Measurements from ENCODE around the gene HEPN1. TPM values are rescaled to one million over a fixed set of nuclear protein-coding genes. Genes with fewer than 3 reads are reported as not detected.

Gene HEPN1
- not detected for polyA plus RNA-seq
- long read RNA-seq, donor 1, result 0 reads
- long read RNA-seq, donor 2, result 0 reads
- long read RNA-seq, donor 3, result 0 reads
- long read RNA-seq, donor 4, result 0 reads
- long read RNA-seq, donor 5, result 0 reads
- long read RNA-seq, donor 6, result 0 reads
- long read RNA-seq, donor 7, result 0 reads
- long read RNA-seq, donor 8, result 0 reads
- long read RNA-seq, donor 9, result 0 reads
- long read RNA-seq, donor 10, partial matches to known transcripts, result 0 of 1 reads
- long read RNA-seq, donor 10, other reads (novel, unspliced or antisense), result 0 of 1 reads
- long read RNA-seq, donor 11, result 0 reads

GRCh38 chr11:124918950-124919349, at the start of gene HEPN1:
Gene HEPN1 (plus strand): TSS chr11:124919250.
- no peak for DNase-seq
- peaks cover 4% of the 10 kb centered on the region for H3K4me1 ChIP-seq (ENCODE audit: control insufficient read depth, insufficient read depth, low read length)
- WGBS (ENCODE audit: insufficient coverage, low lambda C conversion rate), result 73% methylated on average over 3 of the region's 3 CpGs
- no peak within 1 kb of the TSS for H3K4me3 ChIP-seq (ENCODE audit: low read length)
- H3K27ac ChIP-seq (ENCODE audit: low read length), result no peak within 1 kb of the TSS
- H3K27me3 ChIP-seq (ENCODE audit: control insufficient read depth, insufficient read depth, low read length), result peaks cover 50% of the 10 kb centered on the region
- H3K9me3 ChIP-seq (ENCODE audit: control insufficient read depth, low read depth, low read length), result peaks cover 3% of the 10 kb centered on the region
- H3K36me3 ChIP-seq (ENCODE audit: control insufficient read depth, insufficient read depth, low read length), result no peaks in the 10 kb centered on the region

- no CpG with 5 or more reads among the region's 16 CpGs for WGBS (ENCODE audit: insufficient coverage, low lambda C conversion rate)
- H3K36me3 ChIP-seq (ENCODE audit: control insufficient read depth, insufficient read depth, low read length), result no peaks in the 10 kb centered on the region
- no peak for DNase-seq
- no peaks in the 10 kb centered on the region for H3K9me3 ChIP-seq (ENCODE audit: control insufficient read depth, low read depth, low read length)
- H3K4me3 ChIP-seq (ENCODE audit: low read length), result no peak overlapping the region
- H3K27me3 ChIP-seq (ENCODE audit: control insufficient read depth, insufficient read depth, low read length), result peaks cover 100% of the 10 kb centered on the region
- H3K4me1 ChIP-seq (ENCODE audit: control insufficient read depth, insufficient read depth, low read length), result no peaks in the 10 kb centered on the region
- H3K27ac ChIP-seq (ENCODE audit: low read length), result no peak overlapping the region
These were observed 49.7 kb upstream of the HEPN1 start for GRCh38 chr11:124869331-124869730.

DNA sequence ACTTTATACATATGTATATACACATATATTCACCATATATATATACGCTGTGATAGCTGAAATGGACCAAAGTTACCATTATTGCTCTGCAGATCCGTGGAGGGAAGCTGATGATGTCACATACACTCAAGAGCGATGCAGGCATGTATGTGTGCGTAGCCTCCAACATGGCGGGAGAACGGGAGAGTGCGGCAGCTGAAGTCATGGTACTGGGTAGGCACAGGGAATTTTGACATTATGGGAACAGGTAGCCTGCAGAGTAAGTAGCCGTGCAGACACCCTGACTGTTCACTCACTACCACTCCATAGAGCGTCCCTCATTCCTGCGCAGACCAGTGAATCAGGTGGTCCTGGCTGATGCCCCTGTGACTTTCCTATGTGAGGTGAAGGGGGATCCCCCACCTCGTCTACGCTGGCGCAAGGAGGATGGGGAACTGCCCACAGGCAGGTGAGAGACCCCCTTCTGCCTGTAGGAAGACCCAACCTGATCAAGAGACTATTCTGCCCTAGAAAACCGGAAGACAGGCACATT, 49.1 kb upstream of the HEPN1 start:
- Histone ChIP-seq H3K4me3 (ENCODE audit: low read length) (no peak overlapping the region), H3K9me3 (ENCODE audit: control insufficient read depth, low read depth, low read length) (no peaks in the 10 kb centered on the region), H3K36me3 (ENCODE audit: control insufficient read depth, insufficient read depth, low read length) (no peaks in the 10 kb centered on the region), H3K27ac (ENCODE audit: low read length) (no peak overlapping the region), H3K4me1 (ENCODE audit: control insufficient read depth, insufficient read depth, low read length) (no peaks in the 10 kb centered on the region), H3K27me3 (ENCODE audit: control insufficient read depth, insufficient read depth, low read length) (peaks cover 100% of the 10 kb centered on the region)
- no CpG with 5 or more reads among the region's 14 CpGs for WGBS (ENCODE audit: insufficient coverage, low lambda C conversion rate)
- DNase-seq, result no peak

- DNase-seq, result no peak
- H3K4me1 ChIP-seq (ENCODE audit: control insufficient read depth, insufficient read depth, low read length), result no peaks in the 10 kb centered on the region
- 76% methylated on average over 5 of the region's 7 CpGs for WGBS (ENCODE audit: insufficient coverage, low lambda C conversion rate)
- no peaks in the 10 kb centered on the region for H3K36me3 ChIP-seq (ENCODE audit: control insufficient read depth, insufficient read depth, low read length)
- no peak overlapping the region for H3K4me3 ChIP-seq (ENCODE audit: low read length)
- no peak overlapping the region for H3K27ac ChIP-seq (ENCODE audit: low read length)
- peaks cover 100% of the 10 kb centered on the region for H3K27me3 ChIP-seq (ENCODE audit: control insufficient read depth, insufficient read depth, low read length)
- no peaks in the 10 kb centered on the region for H3K9me3 ChIP-seq (ENCODE audit: control insufficient read depth, low read depth, low read length)
These were observed 48.6 kb upstream of the HEPN1 start for GRCh38 chr11:124870430-124870829.

GRCh38 chr11:124872280-124872679, 46.8 kb upstream of the HEPN1 start:
- no peak overlapping the region for H3K27ac ChIP-seq (ENCODE audit: low read length)
- no peak overlapping the region for H3K4me3 ChIP-seq (ENCODE audit: low read length)
- peaks cover 4% of the 10 kb centered on the region for H3K4me1 ChIP-seq (ENCODE audit: control insufficient read depth, insufficient read depth, low read length)
- no peak for DNase-seq
- no peaks in the 10 kb centered on the region for H3K36me3 ChIP-seq (ENCODE audit: control insufficient read depth, insufficient read depth, low read length)
- WGBS (ENCODE audit: insufficient coverage, low lambda C conversion rate), result no CpG with 5 or more reads among the region's 8 CpGs
- H3K27me3 ChIP-seq (ENCODE audit: control insufficient read depth, insufficient read depth, low read length), result peaks cover 91% of the 10 kb centered on the region
- H3K9me3 ChIP-seq (ENCODE audit: control insufficient read depth, low read depth, low read length), result peaks cover 2% of the 10 kb centered on the region

DNA sequence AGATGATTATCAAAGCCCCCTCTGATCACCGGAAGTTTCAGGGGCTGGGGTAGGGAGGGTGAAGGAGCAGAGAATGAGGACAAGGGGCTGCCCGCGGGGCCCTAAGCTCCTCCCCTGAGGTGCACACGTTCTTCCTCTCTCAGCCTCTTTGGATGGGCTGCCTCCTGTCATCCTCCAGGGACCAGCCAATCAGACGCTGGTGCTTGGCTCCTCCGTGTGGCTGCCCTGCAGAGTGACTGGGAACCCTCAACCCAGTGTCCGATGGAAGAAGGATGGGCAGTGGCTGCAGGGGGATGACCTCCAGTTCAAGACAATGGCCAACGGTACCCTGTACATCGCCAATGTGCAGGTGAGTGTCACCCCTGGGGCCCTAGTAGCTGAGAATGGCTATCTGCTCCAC, 46.3 kb upstream of the HEPN1 start:
- Histone ChIP-seq H3K36me3 (ENCODE audit: control insufficient read depth, insufficient read depth, low read length) (no peaks in the 10 kb centered on the region), H3K27me3 (ENCODE audit: control insufficient read depth, insufficient read depth, low read length) (peaks cover 91% of the 10 kb centered on the region), H3K9me3 (ENCODE audit: control insufficient read depth, low read depth, low read length) (peaks cover 2% of the 10 kb centered on the region), H3K4me3 (ENCODE audit: low read length) (no peak overlapping the region), H3K27ac (ENCODE audit: low read length) (no peak overlapping the region), H3K4me1 (ENCODE audit: control insufficient read depth, insufficient read depth, low read length) (peaks cover 6% of the 10 kb centered on the region)
- DNase-seq, result no peak
- no CpG with 5 or more reads among the region's 9 CpGs for WGBS (ENCODE audit: insufficient coverage, low lambda C conversion rate)

GRCh38 chr11:124873951-124874350, 45.1 kb upstream of the HEPN1 start:
- Histone ChIP-seq H3K36me3 (ENCODE audit: control insufficient read depth, insufficient read depth, low read length) (no peaks in the 10 kb centered on the region), H3K4me1 (ENCODE audit: control insufficient read depth, insufficient read depth, low read length) (peaks cover 6% of the 10 kb centered on the region), H3K27me3 (ENCODE audit: control insufficient read depth, insufficient read depth, low read length) (peaks cover 88% of the 10 kb centered on the region), H3K27ac (ENCODE audit: low read length) (no peak overlapping the region), H3K4me3 (ENCODE audit: low read length) (no peak overlapping the region), H3K9me3 (ENCODE audit: control insufficient read depth, low read depth, low read length) (peaks cover 2% of the 10 kb centered on the region)
- no CpG with 5 or more reads among the region's 8 CpGs for whole genome bisulfite sequencing (ENCODE audit: insufficient coverage, low lambda C conversion rate)
- no peak for DNase-seq

- DNase-seq, result no peak
- peaks cover 80% of the 10 kb centered on the region for H3K27me3 ChIP-seq (ENCODE audit: control insufficient read depth, insufficient read depth, low read length)
- peaks cover 6% of the 10 kb centered on the region for H3K4me1 ChIP-seq (ENCODE audit: control insufficient read depth, insufficient read depth, low read length)
- no peak overlapping the region for H3K4me3 ChIP-seq (ENCODE audit: low read length)
- no peak overlapping the region for H3K27ac ChIP-seq (ENCODE audit: low read length)
- peaks cover 2% of the 10 kb centered on the region for H3K9me3 ChIP-seq (ENCODE audit: control insufficient read depth, low read depth, low read length)
- no CpG with 5 or more reads among the region's 7 CpGs for WGBS (ENCODE audit: insufficient coverage, low lambda C conversion rate)
- no peaks in the 10 kb centered on the region for H3K36me3 ChIP-seq (ENCODE audit: control insufficient read depth, insufficient read depth, low read length)
These were observed 44.3 kb upstream of the HEPN1 start for GRCh38 chr11:124874571-124875255.

- Histone ChIP-seq H3K27me3 (ENCODE audit: control insufficient read depth, insufficient read depth, low read length) (peaks cover 74% of the 10 kb centered on the region), H3K9me3 (ENCODE audit: control insufficient read depth, low read depth, low read length) (peaks cover 2% of the 10 kb centered on the region), H3K4me3 (ENCODE audit: low read length) (no peak overlapping the region), H3K36me3 (ENCODE audit: control insufficient read depth, insufficient read depth, low read length) (no peaks in the 10 kb centered on the region), H3K4me1 (ENCODE audit: control insufficient read depth, insufficient read depth, low read length) (peaks cover 6% of the 10 kb centered on the region), H3K27ac (ENCODE audit: low read length) (no peak overlapping the region)
- DNase-seq, result no peak
- WGBS (ENCODE audit: insufficient coverage, low lambda C conversion rate), result no CpG with 5 or more reads among the region's 3 CpGs
These were observed 43.6 kb upstream of the HEPN1 start for GRCh38 chr11:124875401-124875800.

GRCh38 chr11:124875943-124876817, 42.9 kb upstream of the HEPN1 start:
- Histone ChIP-seq H3K36me3 (ENCODE audit: control insufficient read depth, insufficient read depth, low read length) (no peaks in the 10 kb centered on the region), H3K27me3 (ENCODE audit: control insufficient read depth, insufficient read depth, low read length) (peaks cover 66% of the 10 kb centered on the region), H3K27ac (ENCODE audit: low read length) (peak overlapping the region; percentile 78), H3K9me3 (ENCODE audit: control insufficient read depth, low read depth, low read length) (peaks cover 2% of the 10 kb centered on the region), H3K4me1 (ENCODE audit: control insufficient read depth, insufficient read depth, low read length) (peaks cover 6% of the 10 kb centered on the region), H3K4me3 (ENCODE audit: low read length) (peak overlapping the region; percentile 65)
- WGBS (ENCODE audit: insufficient coverage, low lambda C conversion rate), result no CpG with 5 or more reads among the region's 69 CpGs
- DNase-seq, result peak; percentile 88 to 94
